GM18508 (cell line): Measurements from ENCODE around the gene CHMP4B.

ENCODE experiments used
- ATAC-seq: cut with Tn5 transposase; IDR thresholded peaks from one replicate; pipeline ENCODE4 v1.9.1; 2021; ENCODE audit warnings: moderate number of reproducible peaks; ENCODE audit not compliant: insufficient read depth, unreplicated experiment

The CHMP4B gene

DNA sequence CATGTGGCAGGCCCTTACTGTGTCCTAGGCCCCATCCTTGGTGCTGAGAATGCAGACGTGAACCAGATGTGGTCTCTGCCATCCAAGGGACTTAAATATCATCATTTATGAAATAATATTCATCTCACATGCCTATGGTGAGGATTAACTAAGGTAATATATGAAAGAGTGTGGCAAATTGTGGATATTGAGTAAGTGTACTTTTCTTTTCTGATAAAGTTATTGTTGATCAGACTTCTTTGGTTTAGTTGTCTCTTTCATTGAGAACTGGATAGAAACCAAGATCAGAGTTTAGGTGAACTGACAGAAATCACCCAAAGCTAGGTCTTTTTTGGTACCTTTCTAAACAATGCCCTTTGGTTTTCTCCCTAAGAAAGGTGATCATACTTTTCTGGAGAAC lies 5.0 kb downstream of the CHMP4B start:
- ATAC-seq: no peak

DNA sequence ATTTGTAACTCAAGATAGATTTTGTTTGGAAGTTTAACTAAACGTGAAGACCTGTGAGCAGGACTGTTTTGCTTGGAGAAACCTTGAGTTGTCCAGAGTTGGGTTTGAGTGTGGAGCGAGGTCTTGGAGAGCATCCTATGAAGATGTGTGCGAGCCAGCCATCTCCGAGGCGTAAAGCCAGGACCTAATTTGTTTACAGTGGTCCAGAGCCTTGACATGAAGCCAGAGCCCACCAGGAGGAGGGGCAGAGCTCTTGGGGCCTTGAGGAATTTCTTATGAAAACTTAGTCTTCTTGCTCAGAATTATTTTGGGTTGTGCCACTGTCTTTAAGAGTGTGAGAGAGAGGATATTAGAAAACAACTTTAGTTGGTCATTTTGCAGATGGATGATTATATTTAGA lies 6.3 kb downstream of the CHMP4B start:
- no peak for ATAC-seq

DNA sequence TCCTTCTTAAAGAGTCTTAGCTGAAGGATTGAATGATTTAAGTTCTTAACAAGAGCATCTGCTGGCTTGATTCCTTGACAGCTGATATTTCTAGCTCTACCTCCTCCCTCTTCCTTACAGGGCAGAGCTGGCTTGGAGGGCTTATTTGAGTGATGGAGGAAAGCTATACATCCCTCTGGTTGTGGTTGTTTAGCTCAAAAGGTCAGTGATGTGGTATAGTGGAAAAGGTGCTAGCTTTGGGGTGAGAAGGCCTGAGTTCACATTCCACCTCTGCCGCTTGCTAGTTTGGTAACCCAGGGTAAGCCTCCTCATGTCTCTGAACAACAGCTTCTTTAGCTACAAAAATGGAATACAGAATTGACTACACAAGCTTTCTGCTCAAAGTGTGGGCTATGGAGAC lies 8.3 kb downstream of the CHMP4B start:
- ATAC-seq: no peak

DNA sequence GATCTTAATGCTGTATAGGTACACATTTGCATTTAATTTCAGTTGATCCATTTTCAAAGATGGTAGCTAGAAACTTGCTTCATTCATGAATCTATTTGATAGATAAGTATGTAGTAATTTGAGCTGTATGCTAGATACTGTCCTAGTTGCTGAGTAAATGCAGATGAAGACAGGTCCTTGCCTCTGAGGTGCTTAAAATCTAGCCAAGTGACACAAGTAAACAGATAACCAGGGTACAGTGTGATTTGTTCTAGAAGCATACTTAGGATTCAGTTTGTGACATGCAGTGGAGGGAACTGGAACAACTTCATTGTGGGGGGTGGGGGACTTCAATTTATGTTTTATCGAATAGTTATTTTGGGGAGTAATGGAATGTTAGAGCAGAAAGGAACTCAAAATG lies 9.2 kb downstream of the CHMP4B start:
- ATAC-seq: no peak

- ATAC-seq: no peak
These were observed 10.2 kb downstream of the CHMP4B start for GRCh38 chr20:33821270-33821836.

GRCh38 chr20:33822423-33822822 lies 11.3 kb downstream of the CHMP4B start:
- ATAC-seq: no peak

- no peak for ATAC-seq
These were observed 11.8 kb downstream of the CHMP4B start for GRCh38 chr20:33822991-33823390.

- no peak for ATAC-seq
These were observed 13.7 kb downstream of the CHMP4B start for GRCh38 chr20:33824852-33825251.

DNA sequence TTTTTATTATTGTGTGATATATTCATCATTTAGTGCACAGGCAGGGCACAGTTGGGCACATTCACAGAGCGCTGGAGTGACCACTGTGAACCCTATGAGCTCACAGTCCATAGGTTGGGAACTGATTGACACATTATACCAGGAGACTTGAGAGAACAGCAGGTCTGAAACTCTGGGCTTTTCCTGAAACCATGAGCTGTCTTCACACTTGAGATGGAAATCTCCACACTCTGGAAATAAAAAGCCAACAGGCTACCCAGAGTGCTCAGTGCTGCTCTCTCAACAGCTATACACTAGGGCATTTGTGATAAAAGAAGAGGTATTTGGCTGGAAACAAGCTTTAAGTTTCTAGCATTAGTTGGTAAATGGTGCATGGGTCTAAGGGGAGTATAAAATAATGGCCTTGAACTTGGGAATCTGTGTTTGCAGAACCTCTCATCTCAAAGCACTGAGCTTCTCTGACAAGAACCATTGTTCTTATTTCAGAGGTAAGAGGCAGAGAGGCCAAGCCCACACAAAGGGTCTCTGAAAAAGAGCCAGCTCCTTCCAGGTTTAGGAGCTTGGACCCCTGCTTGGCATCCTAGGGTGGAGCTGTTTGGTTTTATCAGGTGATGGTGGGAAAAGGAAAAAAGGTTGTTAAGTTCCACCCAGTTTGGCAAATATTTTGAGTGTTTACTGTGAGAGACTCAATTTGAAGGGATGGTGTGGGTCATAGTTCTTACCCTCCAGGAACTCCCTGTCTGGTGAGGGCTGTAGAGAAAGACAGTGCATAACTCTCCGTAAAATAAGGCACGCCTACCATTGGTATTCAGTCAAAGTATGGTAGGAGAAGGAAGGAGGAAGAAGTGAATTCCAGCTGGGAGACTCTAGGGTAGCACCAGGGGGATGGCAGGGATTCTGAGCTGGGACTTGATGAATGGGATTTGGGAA lies 14.5 kb downstream of the CHMP4B start:
- ATAC-seq: no peak

DNA sequence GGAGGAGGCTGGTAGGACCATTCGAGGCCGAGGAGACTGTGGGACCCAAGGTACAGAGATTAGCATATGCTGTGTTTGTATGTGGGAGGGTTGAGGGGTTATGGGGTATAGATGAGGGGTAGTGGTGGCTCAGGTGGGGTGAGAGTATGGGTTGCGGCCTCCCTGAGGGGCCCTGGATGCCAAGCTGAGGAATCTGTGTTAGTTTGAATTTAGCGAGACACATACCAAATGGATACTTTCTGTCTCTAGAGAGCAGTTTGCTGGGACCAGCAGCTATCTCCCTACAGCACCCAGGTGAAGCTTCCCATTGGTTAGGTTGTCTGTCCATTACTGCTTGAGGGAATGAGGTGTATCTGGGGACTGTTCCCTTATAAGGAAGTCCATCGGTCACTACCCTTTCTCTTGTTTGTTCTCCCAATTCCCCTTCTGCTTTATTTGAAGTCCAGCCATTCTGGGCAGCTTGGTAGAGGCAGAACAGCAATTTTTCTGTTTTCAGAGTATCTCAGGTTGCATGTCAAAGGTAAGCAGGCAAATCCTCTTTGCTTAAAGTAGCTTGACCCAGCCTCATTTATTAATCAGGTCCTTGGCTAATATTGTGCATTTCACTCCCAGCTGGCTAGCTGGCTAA lies 15.2 kb downstream of the CHMP4B start:
- ATAC-seq: no peak

DNA sequence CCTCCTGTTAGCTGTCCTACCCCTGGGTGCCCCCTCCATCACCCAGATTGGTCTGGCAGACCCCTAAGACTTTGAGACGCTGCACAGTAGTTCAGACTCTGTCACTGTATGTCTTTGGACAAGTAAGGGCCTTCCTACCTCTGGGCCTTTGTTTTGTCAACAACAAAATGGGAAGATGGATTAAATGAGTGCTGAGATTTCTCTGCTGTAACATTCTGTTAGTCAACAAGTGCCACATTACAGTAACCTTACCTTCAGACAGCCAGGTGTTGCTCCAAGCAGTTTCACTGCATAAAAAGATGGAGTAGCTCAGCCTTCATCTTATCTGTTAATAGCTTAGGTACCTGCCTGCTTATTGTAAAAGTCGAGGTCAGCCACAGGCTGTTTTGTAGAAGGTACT lies 16.0 kb downstream of the CHMP4B start:
- no peak for ATAC-seq

GRCh38 chr20:33827634-33828325 lies 16.6 kb downstream of the CHMP4B start:
- no peak for ATAC-seq

DNA sequence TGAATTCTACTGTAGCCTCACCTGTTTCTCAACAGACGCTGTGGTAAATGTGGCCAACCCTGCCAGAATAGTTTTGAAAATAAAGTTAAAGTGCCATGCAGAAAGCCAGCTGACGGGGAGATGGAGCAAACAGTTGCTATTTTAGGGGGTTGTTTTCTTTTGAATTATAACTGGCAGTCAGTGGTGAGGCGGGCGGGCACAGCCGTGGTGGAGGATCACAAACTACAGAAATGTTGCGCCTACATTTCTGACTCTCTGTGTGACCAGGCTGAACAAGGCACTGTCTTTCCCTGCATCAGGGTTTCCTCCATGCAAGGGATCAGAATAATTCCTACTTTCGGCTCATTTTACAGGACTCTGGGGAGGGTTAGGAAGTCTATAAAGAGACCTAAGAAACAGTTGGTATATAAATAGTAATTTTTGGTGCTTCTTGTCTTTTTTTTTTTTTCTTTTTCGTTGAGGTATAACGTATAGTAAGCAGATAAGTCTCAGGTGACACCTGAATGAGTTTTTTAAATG lies 17.2 kb downstream of the CHMP4B start:
- ATAC-seq: no peak

DNA sequence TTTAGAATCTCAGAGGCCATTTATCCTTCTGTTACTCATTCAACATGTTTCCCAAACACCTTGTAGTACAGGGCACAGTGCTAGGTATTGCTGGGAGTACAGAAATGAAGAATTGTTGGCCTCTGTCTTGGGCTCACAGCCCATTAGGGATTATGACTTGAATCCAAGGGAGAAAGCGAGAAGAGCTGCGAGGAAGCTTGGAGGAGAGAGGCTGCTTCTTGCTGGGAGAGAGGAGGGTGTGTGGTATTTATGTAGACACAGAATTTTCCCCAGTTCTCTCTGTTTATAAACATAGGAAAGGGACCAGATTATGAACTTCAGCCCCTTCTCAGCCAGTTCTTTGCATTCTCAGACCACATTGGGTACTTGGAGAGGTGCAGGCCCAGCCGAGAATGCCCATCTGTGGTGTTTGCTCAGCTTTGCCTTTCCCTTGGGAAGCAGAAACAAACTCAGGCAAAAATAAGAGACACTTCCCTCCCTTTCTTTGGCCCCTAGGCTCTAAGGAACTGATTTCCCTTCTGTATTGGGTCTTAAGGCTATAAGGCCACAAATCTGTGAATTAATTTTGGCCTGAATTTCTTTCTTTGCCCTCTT lies 17.9 kb downstream of the CHMP4B start:
- no peak for ATAC-seq

DNA sequence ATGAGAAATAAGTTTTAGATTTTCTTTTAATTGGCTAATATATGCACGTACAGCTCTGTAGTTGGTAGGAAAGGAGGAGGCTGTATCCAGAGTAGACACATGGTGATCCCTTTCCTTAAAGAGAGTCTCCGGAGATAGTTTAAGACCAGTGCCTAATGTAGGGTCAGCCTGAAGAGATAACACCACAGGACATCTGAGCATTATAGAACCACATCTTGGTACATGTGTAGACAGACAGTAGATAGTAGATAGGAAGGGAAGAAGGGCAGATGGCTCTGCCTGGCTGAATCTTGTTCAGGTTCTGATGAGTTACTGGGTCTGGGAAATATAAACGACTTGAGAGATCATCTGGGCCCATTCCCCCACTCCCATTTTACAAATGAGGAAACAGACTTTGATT lies 18.5 kb downstream of the CHMP4B start:
- no peak for ATAC-seq

DNA sequence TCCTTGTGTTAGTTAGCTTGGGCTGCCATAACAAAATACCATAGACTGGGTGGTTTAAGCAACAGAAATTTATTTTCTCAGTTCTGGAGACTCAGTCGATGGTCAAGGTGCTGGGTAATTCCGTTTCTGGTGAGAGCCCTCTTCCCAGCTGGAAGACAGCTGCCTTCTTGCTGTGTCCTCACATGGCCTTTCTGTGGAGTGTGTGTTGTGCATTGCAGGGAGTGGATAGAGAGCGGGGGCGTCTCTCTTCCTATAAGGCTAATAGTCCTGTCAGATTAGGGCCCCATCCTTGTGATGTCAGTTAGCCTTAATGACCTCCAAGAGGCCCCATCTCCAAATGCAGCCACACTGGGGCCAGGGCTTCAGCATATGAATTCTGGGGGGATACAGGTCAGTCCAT lies 19.2 kb downstream of the CHMP4B start:
- no peak for ATAC-seq

- ATAC-seq: no peak
These were observed 21.1 kb downstream of the CHMP4B start for GRCh38 chr20:33832103-33832804.

GRCh38 chr20:33833333-33833732 lies 22.2 kb downstream of the CHMP4B start:
- no peak for ATAC-seq

DNA sequence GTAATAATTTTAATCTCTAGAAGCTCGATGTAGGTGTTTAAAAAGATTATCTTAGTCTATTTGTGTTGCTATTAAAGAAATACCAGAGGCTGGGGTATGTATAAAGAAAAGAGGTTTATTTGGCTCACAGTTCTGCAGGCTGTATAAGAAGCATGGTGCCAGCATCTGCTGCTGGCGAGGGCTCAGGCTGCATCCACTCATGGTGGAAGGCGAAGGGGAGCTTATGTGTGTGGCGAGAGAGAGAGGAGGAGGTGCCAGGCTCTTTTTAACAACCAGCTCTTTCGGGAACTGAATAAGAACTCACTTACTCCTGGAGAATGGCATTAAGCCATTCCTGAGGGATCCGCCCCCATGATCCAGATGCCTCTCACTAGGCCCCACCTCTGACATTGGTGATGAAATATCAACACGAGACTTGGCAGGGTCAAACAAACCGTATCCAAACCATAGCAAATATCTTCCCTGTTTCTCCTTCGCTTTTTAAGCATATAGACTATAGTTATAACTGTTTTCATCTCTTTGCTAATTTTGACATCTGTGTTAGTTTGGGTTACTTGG lies 24.5 kb downstream of the CHMP4B start:
- no peak for ATAC-seq
